H9 (cell line): Measurements from ENCODE around the gene SLC6A2. TPM values are rescaled to one million over a fixed set of nuclear protein-coding genes. Genes with fewer than 3 reads are reported as not detected.

Experiments used
- DNase-seq: peaks from one replicate; pipeline ENCODE4 v3.0.0-alpha.2; 2017
- H2AFZ ChIP-seq: one replicate; pipeline ENCODE4 v1.6.1; 2013; ENCODE audit warnings: mild to moderate bottlenecking, low read length, control low read depth, moderate library complexity
- H2AK5ac ChIP-seq: 2 replicates; pipeline ENCODE4 v1.6.1; 2013; ENCODE audit warnings: low read length, control low read depth, mixed read lengths; ENCODE audit not compliant: insufficient read length
- H2BK120ac ChIP-seq: one replicate; pipeline ENCODE4 v1.6.1; 2013; ENCODE audit warnings: low read depth, mild to moderate bottlenecking, low read length, control low read depth, inconsistent platforms; ENCODE audit not compliant: poor library complexity, severe bottlenecking
- H2BK12ac ChIP-seq: 2 replicates; pipeline ENCODE4 v1.6.1; 2013; ENCODE audit warnings: low read length, control low read depth, mixed read lengths, low read depth; ENCODE audit not compliant: insufficient read length
- H2BK15ac ChIP-seq: 2 replicates; pipeline ENCODE4 v1.6.1; 2013; ENCODE audit warnings: low read depth, low read length, control low read depth
- H2BK20ac ChIP-seq: one replicate; pipeline ENCODE4 v1.6.1; 2013; ENCODE audit warnings: low read depth, mild to moderate bottlenecking, low read length, control low read depth, inconsistent platforms; ENCODE audit not compliant: poor library complexity, severe bottlenecking
- H2BK5ac ChIP-seq: 2 replicates; pipeline ENCODE4 v1.6.1; 2013; ENCODE audit warnings: low read length, control low read depth, mixed read lengths; ENCODE audit not compliant: insufficient read length
- H3K14ac ChIP-seq: 2 replicates; pipeline ENCODE4 v1.6.1; 2013; ENCODE audit warnings: low read length, control low read depth; ENCODE audit not compliant: insufficient read depth
- H3K18ac ChIP-seq: 2 replicates; pipeline ENCODE4 v1.6.1; 2013; ENCODE audit warnings: low read depth, mild to moderate bottlenecking, mixed read lengths, low read length, control low read depth; ENCODE audit not compliant: insufficient read length
- H3K23ac ChIP-seq: 2 replicates; pipeline ENCODE4 v1.6.1; 2013; ENCODE audit warnings: low read length, control low read depth, mixed read lengths, low read depth; ENCODE audit not compliant: insufficient read length
- H3K23me2 ChIP-seq: 2 replicates; pipeline ENCODE4 v1.6.1; 2013; ENCODE audit warnings: low read depth, mild to moderate bottlenecking, mixed read lengths, low read length, control low read depth; ENCODE audit not compliant: insufficient read length, poor library complexity, severe bottlenecking
- H3K27ac ChIP-seq: 2 replicates; pipeline ENCODE4 v1.5.1; 2013; ENCODE audit warnings: low read length, control low read depth, mixed read lengths, low read depth; ENCODE audit not compliant: insufficient read length
- H3K27me3 ChIP-seq: 2 replicates; pipeline ENCODE4 v1.6.1; 2013; ENCODE audit warnings: low read length, control low read depth, inconsistent platforms; ENCODE audit not compliant: insufficient read depth
- H3K4ac ChIP-seq: 2 replicates; pipeline ENCODE4 v1.6.1; 2013; ENCODE audit warnings: low read depth, mild to moderate bottlenecking, control low read depth, inconsistent platforms, low read length, moderate library complexity
- H3K4me1 ChIP-seq: 2 replicates; pipeline ENCODE4 v1.6.1; 2013; ENCODE audit warnings: low read length, control low read depth, inconsistent platforms; ENCODE audit not compliant: insufficient read depth
- H3K4me2 ChIP-seq: 2 replicates; pipeline ENCODE4 v1.6.1; 2013; ENCODE audit warnings: low read length, control low read depth, mixed read lengths; ENCODE audit not compliant: insufficient read length, insufficient read depth
- H3K56ac ChIP-seq: 2 replicates; pipeline ENCODE4 v1.6.1; 2013; ENCODE audit warnings: low read depth, mild to moderate bottlenecking, mixed read lengths, low read length, control low read depth; ENCODE audit not compliant: insufficient read length
- H3K79me1 ChIP-seq: 2 replicates; pipeline ENCODE4 v1.6.1; 2013; ENCODE audit warnings: low read depth, mild to moderate bottlenecking, moderate library complexity, low read length, control low read depth, inconsistent platforms; ENCODE audit not compliant: insufficient read depth, poor library complexity, severe bottlenecking
- H3K79me2 ChIP-seq: 2 replicates; pipeline ENCODE4 v1.6.1; 2013; ENCODE audit warnings: low read length, control low read depth, inconsistent platforms; ENCODE audit not compliant: insufficient read depth
- H3K9ac ChIP-seq: 2 replicates; pipeline ENCODE4 v1.6.1; 2013; ENCODE audit warnings: low read length, control low read depth, mixed read lengths; ENCODE audit not compliant: insufficient read length; ENCODE audit errors: extremely low read depth
- H3K9me3 ChIP-seq: one replicate; pipeline ENCODE4 v1.6.1; 2013; ENCODE audit warnings: low read depth, low read length, inconsistent platforms; ENCODE audit not compliant: control insufficient read depth
- H3T11ph ChIP-seq: one replicate; pipeline ENCODE4 v1.6.1; 2013; ENCODE audit warnings: mild to moderate bottlenecking, low read length, control low read depth, inconsistent platforms
- H4K20me1 ChIP-seq: one replicate; pipeline ENCODE4 v1.6.1; 2013; ENCODE audit not compliant: control insufficient read depth, insufficient read length, insufficient read depth
- H4K5ac ChIP-seq: 2 replicates; pipeline ENCODE4 v1.6.1; 2013; ENCODE audit warnings: low read depth, mild to moderate bottlenecking, mixed read lengths, low read length, control low read depth; ENCODE audit not compliant: insufficient read length
- H4K8ac ChIP-seq: replicated peaks from 2 replicates; pipeline ENCODE4 v1.6.1; 2013; ENCODE audit warnings: low read length, control low read depth, mixed read lengths, low read depth; ENCODE audit not compliant: insufficient read length
- H4K91ac ChIP-seq: 2 replicates; pipeline ENCODE4 v1.6.1; 2013; ENCODE audit warnings: low read depth, mild to moderate bottlenecking, moderate library complexity, mixed read lengths, low read length, control low read depth; ENCODE audit not compliant: insufficient read length
- H3K27ac Mint-ChIP-seq, 3 experiments: 2 replicates in 2 of 3; 3 replicates in 1 of 3; pipeline ENCODE4 v1.8.0; 2020 to 2021; ENCODE audit warnings: mixed read lengths in 3 of 3, mild to moderate bottlenecking in 1 of 3, moderate library complexity in 1 of 3
- H3K27me3 Mint-ChIP-seq: 2 replicates; pipeline ENCODE4 v1.8.0; 2021; ENCODE audit warnings: low read depth, mild to moderate bottlenecking, moderate library complexity, mixed read lengths
- H3K36me3 Mint-ChIP-seq, 3 experiments: 2 replicates in 2 of 3; 3 replicates in 1 of 3; pipeline ENCODE4 v1.8.0; 2020 to 2021; ENCODE audit warnings: low read depth in 3 of 3, mixed read lengths in 3 of 3; ENCODE audit not compliant: insufficient read depth in 1 of 3
- H3K4me1 Mint-ChIP-seq, 2 experiments: 2 replicates each; pipeline ENCODE4 v1.8.0; 2020; ENCODE audit warnings: mixed read lengths in 2 of 2
- H3K4me3 Mint-ChIP-seq, 2 experiments: 2 replicates in 1 of 2; 3 replicates in 1 of 2; pipeline ENCODE4 v1.8.0; 2020 to 2021; ENCODE audit warnings: mild to moderate bottlenecking in 2 of 2, mixed read lengths in 2 of 2, moderate library complexity in 1 of 2
- H3K9me3 Mint-ChIP-seq, 2 experiments: 2 replicates in 1 of 2; 3 replicates in 1 of 2; pipeline ENCODE4 v1.8.0; 2020; ENCODE audit warnings: mild to moderate bottlenecking in 2 of 2, mixed read lengths in 2 of 2, moderate library complexity in 1 of 2
- WGBS: extraction: QIAGEN DNeasy Blood & Tissue Kit; methylation state at CpG from one replicate; pipeline ENCODE4 v1.1.7; 2013; ENCODE audit warnings: missing lambda C conversion rate, low lambda C conversion rate, mixed read lengths; ENCODE audit not compliant: insufficient read length; ENCODE audit errors: extremely low coverage; 5-methylcytosine and 5-hydroxymethylcytosine counted together
- total RNA-seq: library from RNA; stranded (reverse); gene quantifications from 2 replicates; pipeline ENCODE4 v1.2.1, GENCODE V29; 2021
- TF ChIP-seq, protein P1 (sequence below): fragments of 200-600 bp; sonication (generic); conservative IDR thresholded peaks from 3 replicates; pipeline ENCODE4 v1.8.0; 2021; ENCODE audit warnings: antibody characterized with exemption, mild to moderate bottlenecking

SLC6A2 gene
- total RNA-seq, 1 experiment from 2014 or later, result 0.24 TPM

DNA sequence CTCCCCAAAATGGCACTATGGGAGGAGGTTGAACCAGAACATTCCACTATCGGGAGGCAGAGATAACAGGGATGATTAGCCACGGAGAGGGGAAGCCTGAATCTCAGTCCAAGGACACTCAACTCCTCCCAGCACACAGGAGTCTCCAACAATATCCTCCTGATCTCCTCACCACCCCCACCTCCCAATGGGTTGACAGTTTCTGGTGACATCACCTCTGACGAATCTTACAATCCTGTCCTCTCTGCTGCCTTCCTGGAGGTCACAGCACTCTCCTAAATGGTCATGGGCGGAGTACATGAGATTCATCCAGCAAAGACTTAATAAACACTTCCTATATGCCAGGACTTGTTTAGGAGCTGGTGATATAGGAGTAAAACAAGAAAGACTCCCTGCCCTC is 80.9 kb downstream of the SLC6A2 start:
- Histone ChIP-seq H4K5ac (no peak overlapping the region), H3K23me2 (no peaks in the 10 kb centered on the region), H3K14ac (no peak overlapping the region), H2BK120ac (no peak overlapping the region), H3K18ac (no peak overlapping the region), H2BK5ac (no peak overlapping the region), H3K79me2 (no peaks in the 10 kb centered on the region), H3K23ac (no peak overlapping the region), H2BK15ac (no peak overlapping the region), H3K9me3 (no peaks in the 10 kb centered on the region), H3K27ac (no peak overlapping the region), H3K4me1 (no peaks in the 10 kb centered on the region), H4K91ac (no peak overlapping the region), H2BK20ac (no peak overlapping the region), H3T11ph (no peak overlapping the region), H3K4ac (no peak overlapping the region), H3K9ac (no peak overlapping the region), H2BK12ac (no peak overlapping the region), H3K4me2 (no peak overlapping the region), H3K56ac (no peak overlapping the region), H3K79me1 (no peaks in the 10 kb centered on the region), H3K27me3 (no peaks in the 10 kb centered on the region), H4K20me1 (no peaks in the 10 kb centered on the region), H4K8ac (no peak overlapping the region), H2AK5ac (no peak overlapping the region), H2AFZ (no peak overlapping the region)
- no CpG with 5 or more reads among the region's 4 CpGs for WGBS
- no peak overlapping the region for H3K27ac Mint-ChIP-seq
- no peaks in the 10 kb centered on the region for H3K9me3 Mint-ChIP-seq
- no peaks in the 10 kb centered on the region for H3K36me3 Mint-ChIP-seq
- DNase-seq, result no peak
- peaks cover 28% of the 10 kb centered on the region for H3K27me3 Mint-ChIP-seq
- H3K4me1 Mint-ChIP-seq, result no peaks in the 10 kb centered on the region
- H3K4me3 Mint-ChIP-seq, result no peak overlapping the region
- TF ChIP-seq, protein P1, sequence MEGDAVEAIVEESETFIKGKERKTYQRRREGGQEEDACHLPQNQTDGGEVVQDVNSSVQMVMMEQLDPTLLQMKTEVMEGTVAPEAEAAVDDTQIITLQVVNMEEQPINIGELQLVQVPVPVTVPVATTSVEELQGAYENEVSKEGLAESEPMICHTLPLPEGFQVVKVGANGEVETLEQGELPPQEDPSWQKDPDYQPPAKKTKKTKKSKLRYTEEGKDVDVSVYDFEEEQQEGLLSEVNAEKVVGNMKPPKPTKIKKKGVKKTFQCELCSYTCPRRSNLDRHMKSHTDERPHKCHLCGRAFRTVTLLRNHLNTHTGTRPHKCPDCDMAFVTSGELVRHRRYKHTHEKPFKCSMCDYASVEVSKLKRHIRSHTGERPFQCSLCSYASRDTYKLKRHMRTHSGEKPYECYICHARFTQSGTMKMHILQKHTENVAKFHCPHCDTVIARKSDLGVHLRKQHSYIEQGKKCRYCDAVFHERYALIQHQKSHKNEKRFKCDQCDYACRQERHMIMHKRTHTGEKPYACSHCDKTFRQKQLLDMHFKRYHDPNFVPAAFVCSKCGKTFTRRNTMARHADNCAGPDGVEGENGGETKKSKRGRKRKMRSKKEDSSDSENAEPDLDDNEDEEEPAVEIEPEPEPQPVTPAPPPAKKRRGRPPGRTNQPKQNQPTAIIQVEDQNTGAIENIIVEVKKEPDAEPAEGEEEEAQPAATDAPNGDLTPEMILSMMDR, result no peak
